Ascending aorta (tissue), 2 donors: ENCODE data around the gene TEX52. TPM values are rescaled to one million over a fixed set of nuclear protein-coding genes. Genes with fewer than 3 reads are reported as not detected.

Source experiments
- DNase-seq, 2 donors: peaks; one replicate each; pipeline ENCODE4 v3.0.0-alpha.2; 2019; ENCODE audit warnings: low spot score in 2 of 2
- H3K27ac ChIP-seq, 2 donors: fragments of 200-600 bp; sonication (generic); one replicate each; pipeline ENCODE4 v1.5.1; 2016 to 2017; ENCODE audit warnings: mild to moderate bottlenecking in 1 of 2
- H3K27me3 ChIP-seq: fragments of 200-600 bp; sonication (generic); one replicate; pipeline ENCODE4 v1.5.1; 2017
- H3K36me3 ChIP-seq, 2 donors: fragments of 200-600 bp; sonication (generic); one replicate each; pipeline ENCODE4 v1.5.1; 2016
- H3K4me1 ChIP-seq, 2 donors: fragments of 200-600 bp; sonication (generic); one replicate each; pipeline ENCODE4 v1.5.1; 2016 to 2017; ENCODE audit warnings: mild to moderate bottlenecking in 1 of 2
- H3K4me3 ChIP-seq, 2 donors: fragments of 200-600 bp; sonication (generic); one replicate each; pipeline ENCODE4 v1.5.1; 2016 to 2017; ENCODE audit warnings: mild to moderate bottlenecking in 1 of 2
- H3K9me3 ChIP-seq, 2 donors: fragments of 200-600 bp; sonication (generic); one replicate each; pipeline ENCODE4 v1.5.1; 2016
- CTCF ChIP-seq, 3 experiments: fragments of 200-600 bp in 2 of 3; fragments of 450-650 bp in 1 of 3; sonication (generic) in 2 of 3; IDR thresholded peaks; one replicate each; pipeline ENCODE4 v1.5.1; 2016 to 2019; ENCODE audit warnings: antibody characterized with exemption in 3 of 3, mild to moderate bottlenecking in 1 of 3, moderate library complexity in 1 of 3
- intact Hi-C: fragments of 100-400 bp; cut with DNase I; formaldehyde crosslinking; loops from one replicate; pipeline ENCODE4 v1.15.1; 2023
- total RNA-seq: library from RNA; depleted of rRNA; stranded (reverse); fragments of >200 nt; gene quantifications from one replicate; pipeline ENCODE4 v1.1.0, GENCODE V29; 2016

TEX52 gene
- total RNA-seq, 1 donor from 2014 or later = not detected

GRCh38 chr12:2855546-2855945 lies 1.3 kb downstream of the TEX52 start:
- Histone ChIP-seq H3K27me3 (no peaks in the 10 kb centered on the region), H3K9me3 (no peaks in the 10 kb centered on the region), H3K36me3 (no peaks in the 10 kb centered on the region), H3K4me1 (peaks cover 0 to 2% of the 10 kb centered on the region in 2 donors), H3K4me3 (no peak overlapping the region), H3K27ac (no peak overlapping the region)
- DNase-seq = no peak
- intact Hi-C loops = no loop called here
- TF ChIP-seq CTCF (IDR thresholded peaks at IDR 0.05) = no peak

GRCh38 chr12:2854669-2855453 lies 2.0 kb downstream of the TEX52 start:
- Histone ChIP-seq H3K27ac (no peak overlapping the region), H3K27me3 (no peaks in the 10 kb centered on the region), H3K36me3 (no peaks in the 10 kb centered on the region), H3K4me3 (no peak overlapping the region), H3K9me3 (no peaks in the 10 kb centered on the region), H3K4me1 (peaks cover 0 to 2% of the 10 kb centered on the region in 2 donors)
- DNase-seq = no peak
- intact Hi-C loops = loop anchor here (5.0 kb wide), 1 partner anchor 87 kb away; no protein-coding TSS in a partner anchor
- no peak for TF ChIP-seq CTCF (IDR thresholded peaks at IDR 0.05)

GRCh38 chr12:2853626-2854025 lies 3.2 kb downstream of the TEX52 start:
- no peaks in the 10 kb centered on the region for H3K27me3 ChIP-seq
- H3K36me3 ChIP-seq = no peaks in the 10 kb centered on the region
- H3K27ac ChIP-seq = no peak overlapping the region
- no peaks in the 10 kb centered on the region for H3K9me3 ChIP-seq
- intact Hi-C loops = loop anchor here (1.0 to 5.0 kb wide), 2 partner anchors 89 to 188 kb away; no protein-coding TSS in a partner anchor
- peak; percentile 69 to 82 (median 82) for TF ChIP-seq CTCF (IDR thresholded peaks at IDR 0.05)
- H3K4me3 ChIP-seq = no peak overlapping the region
- DNase-seq = peak in 1 of 2 donors; percentile 84
- H3K4me1 ChIP-seq = peaks cover 0 to 2% of the 10 kb centered on the region in 2 donors

GRCh38 chr12:2851931-2852330 lies 4.9 kb downstream of the TEX52 start:
- Histone ChIP-seq H3K4me3 (no peak overlapping the region), H3K36me3 (no peaks in the 10 kb centered on the region), H3K4me1 (peaks cover 0 to 2% of the 10 kb centered on the region in 2 donors), H3K9me3 (no peaks in the 10 kb centered on the region), H3K27me3 (no peaks in the 10 kb centered on the region), H3K27ac (no peak overlapping the region)
- no peak for DNase-seq
- intact Hi-C loops = loop anchor here (5.0 kb wide), 1 partner anchor 90 kb away; no protein-coding TSS in a partner anchor
- TF ChIP-seq CTCF (IDR thresholded peaks at IDR 0.05) = no peak

GRCh38 chr12:2845280-2845679 lies 11.6 kb downstream of the TEX52 start:
- no peak for DNase-seq
- Histone ChIP-seq H3K27me3 (no peaks in the 10 kb centered on the region), H3K27ac (no peak overlapping the region), H3K36me3 (no peaks in the 10 kb centered on the region), H3K4me3 (no peak overlapping the region), H3K9me3 (no peaks in the 10 kb centered on the region), H3K4me1 (no peaks in the 10 kb centered on the region)
- intact Hi-C loops = no loop called here
- TF ChIP-seq CTCF (IDR thresholded peaks at IDR 0.05) = no peak
